Heart right ventricle (tissue), 16 donors: Measurements from ENCODE around the gene ASB10. TPM values are rescaled to one million over a fixed set of nuclear protein-coding genes. Genes with fewer than 3 reads are reported as not detected.

ENCODE experiments used
- ATAC-seq, 8 donors: fragments of 200-7000 bp; cut with Tn5 transposase; one replicate each; pipeline ENCODE4 v1.9.1; 2020; ENCODE audit warnings: mild to moderate bottlenecking in 8 of 8, moderate library complexity in 8 of 8, moderate number of reproducible peaks in 1 of 8
- DNase-seq, 2 donors: peaks; one replicate each; pipeline ENCODE4 v3.0.0-alpha.2; 2020
- H3K27ac ChIP-seq, 10 donors: fragments of 200-600 bp; sonication (generic) in 2 of 10; one replicate each; pipeline versions ENCODE4 v1.5.0 to v1.8.0; 2020 to 2022; ENCODE audit warnings: mild to moderate bottlenecking in 3 of 10
- H3K27me3 ChIP-seq, 7 donors: fragments of 200-600 bp; one replicate each; pipeline ENCODE4 v1.8.0; 2021 to 2022; ENCODE audit warnings: mild to moderate bottlenecking in 2 of 7
- H3K36me3 ChIP-seq, 9 donors: fragments of 200-600 bp; sonication (generic) in 1 of 9; one replicate each; pipeline versions ENCODE4 v1.5.0 to v1.8.0; 2020 to 2022; ENCODE audit warnings: mild to moderate bottlenecking in 2 of 9
- H3K4me1 ChIP-seq, 9 donors: fragments of 200-600 bp; sonication (generic) in 1 of 9; one replicate each; pipeline versions ENCODE4 v1.5.0 to v1.8.0; 2020 to 2022; ENCODE audit warnings: mild to moderate bottlenecking in 4 of 9
- H3K4me3 ChIP-seq, 10 donors: fragments of 200-600 bp; sonication (generic) in 2 of 10; one replicate each; pipeline versions ENCODE4 v1.5.0 to v1.8.0; 2020 to 2022; ENCODE audit warnings: mild to moderate bottlenecking in 7 of 10, moderate library complexity in 2 of 10
- H3K9me3 ChIP-seq, 11 donors: fragments of 200-600 bp in 10 of 11; sonication (generic) in 2 of 11; one replicate each; pipeline versions ENCODE4 v1.5.0 to v1.8.0; 2013 to 2022; ENCODE audit warnings: mild to moderate bottlenecking in 2 of 11, control low read depth in 1 of 11, moderate library complexity in 1 of 11
- CTCF ChIP-seq, 9 donors: fragments of 200-600 bp; sonication (generic) in 2 of 9; IDR thresholded peaks; one replicate each; pipeline versions ENCODE4 v1.5.0 to v1.8.0; 2021 to 2022; ENCODE audit warnings: antibody characterized with exemption in 9 of 9, mild to moderate bottlenecking in 5 of 9, moderate library complexity in 1 of 9
- WGBS, 2 donors: extraction: QIAGEN DNeasy Blood & Tissue Kit; methylation state at CpG; one replicate each; pipeline ENCODE4 v1.1.7; 2013; ENCODE audit warnings: inconsistent platforms in 1 of 2; 5-methylcytosine and 5-hydroxymethylcytosine counted together
- intact Hi-C, 10 donors: fragments of 100-400 bp; cut with DNase I; formaldehyde crosslinking; loops; one replicate each; pipeline versions ENCODE4 v1.11.1 to v1.14.2; 2022
- polyA plus RNA-seq, 2 donors: library from polyadenylated mRNA; stranded (reverse); fragments of 200-250 nt; gene quantifications; one replicate each; pipeline ENCODE4 v1.2.3, GENCODE V29; 2013
- total RNA-seq, 10 donors: library from RNA; stranded (reverse); fragmentation: NEBNext Ultra II Directional in 3 of 10; extraction: Animal tissue kit (Norgen Biotek cat#: 25700) in 3 of 10; gene quantifications; one replicate each; pipeline versions ENCODE4 v1.2.1 to v1.2.4, GENCODE V29; 2021 to 2023
- donor health status: Arrhythmogenic right ventricular cardiomyopathy.
- donor health status: ischemic (EF 13 %, LVEDD 7.1; RV severe dilation, severe dysfunction).
- donor health status: healthy with polysubstance abuse.
- donor health status: DM: no; HTN: yes; CAD: no.
- donor health status: DM: no; HTN: no; CAD: no.
- donor health status: ischemic (EF 25% LVEDD 6.9; RV normal size, moderate dysfunction).
- donor health status: ischemic (EF 25% LVEDD 5.7; RV mildly dilated, moderate dysfunction).
- donor health status: healthy.
- donor health status: DM: yes; HTN: yes; CAD: no.
- donor health status: Ischemic cardiomyopathy.
- donor health status: ischemic (EF 35%, LVEDD 5.7; RV mildly dilated, moderate dysfunction).
- donor health status: nonischemic (EF 11% LVEDD 7.7; RV severe dilation, severe dysfunction).
- donor health status: DM: yes; HTN: yes; CAD: no.
- donor health status: PGD.
- donor health status: ischemic (EF 29% LVEDD 5.4; RV normal size, mild dysfunction).
- donor health status: nonischemic (EF 23%, LVEDD 6.1; RV moderate dilation, normal function).

ASB10 gene
- total and polyA plus RNA-seq, 12 donors, result 7.2 to 63.4 (median 29.1) TPM

DNA sequence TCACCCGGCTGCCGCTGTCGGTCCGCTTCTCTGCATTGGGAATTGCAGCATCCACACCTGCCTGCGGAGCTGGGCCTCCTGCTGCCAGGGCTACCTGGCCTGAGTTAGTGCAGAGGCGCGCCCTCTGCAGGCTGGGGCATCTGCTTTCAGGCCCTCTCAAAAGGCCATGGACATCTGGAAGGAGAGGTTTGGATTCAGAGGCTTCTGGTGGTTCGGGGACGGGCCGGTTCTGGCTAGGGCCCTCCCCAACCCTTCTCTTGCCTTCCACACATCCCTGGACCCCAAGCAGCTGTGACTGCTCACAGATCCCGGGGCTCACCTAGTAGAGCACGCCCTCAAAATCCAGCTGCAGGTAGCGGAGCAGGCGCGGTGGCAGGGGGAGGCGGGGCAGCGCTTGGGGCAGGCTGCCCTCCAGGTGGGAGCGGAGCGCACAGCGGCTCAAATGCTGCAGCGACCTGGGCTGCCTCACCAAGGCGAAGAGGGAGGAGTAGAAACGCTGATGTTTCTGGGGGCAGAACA is 11.2 kb downstream of the ASB10 start:
- H3K4me1 ChIP-seq, result peaks cover 0 to 6% (median 0%) of the 10 kb centered on the region in 9 donors
- H3K36me3 ChIP-seq, result peaks cover 0 to 8% (median 0%) of the 10 kb centered on the region in 9 donors
- WGBS, 2 donors, result 72 to 83% methylated on average over 23 of the region's 23 CpGs
- no peak overlapping the region for H3K27ac ChIP-seq
- intact Hi-C loops, result loop anchor here in 2 of 10 donors (5.0 to 10.0 kb wide), 2 partner anchors 66 to 129 kb away; no protein-coding TSS in a partner anchor
- no peak for TF ChIP-seq CTCF (IDR thresholded peaks at IDR 0.05)
- H3K4me3 ChIP-seq, result no peak overlapping the region
- DNase-seq, result no peak
- ATAC-seq, result no peak
- H3K27me3 ChIP-seq, result peaks cover 0 to 47% (median 28%) of the 10 kb centered on the region in 7 donors
- H3K9me3 ChIP-seq, result no peaks in the 10 kb centered on the region

- Histone ChIP-seq H3K4me1 (peaks cover 0 to 10% (median 0%) of the 10 kb centered on the region in 9 donors), H3K36me3 (peaks cover 0 to 5% (median 0%) of the 10 kb centered on the region in 9 donors), H3K9me3 (no peaks in the 10 kb centered on the region), H3K27ac (no peak overlapping the region), H3K4me3 (no peak overlapping the region), H3K27me3 (peaks cover 0 to 51% (median 28%) of the 10 kb centered on the region in 7 donors)
- intact Hi-C loops, result loop anchor here in 2 of 10 donors (5.0 to 10.0 kb wide), 2 partner anchors 67 to 130 kb away; no protein-coding TSS in a partner anchor
- TF ChIP-seq CTCF (IDR thresholded peaks at IDR 0.05), result no peak
- 78 to 80% methylated on average over 16 of the region's 16 CpGs for WGBS, 2 donors
- DNase-seq (no peak), ATAC-seq (no peak)
Observed at GRCh38 chr7:151175047-151175792, 11.8 kb downstream of the ASB10 start.

- intact Hi-C loops, result loop anchor here in 8 of 10 donors (5.0 to 10.0 kb wide), 5 partner anchors 47 to 130 kb away; no protein-coding TSS in a partner anchor
- TF ChIP-seq CTCF (IDR thresholded peaks at IDR 0.05), result no peak
- no peaks in the 10 kb centered on the region for H3K36me3 ChIP-seq
- DNase-seq, result peak; percentile 37 to 56
- peaks cover 0 to 10% (median 0%) of the 10 kb centered on the region in 9 donors for H3K4me1 ChIP-seq
- ATAC-seq, result peak in 6 of 8 donors; percentile 25 to 53 (median 44)
- H3K4me3 ChIP-seq, result no peak overlapping the region
- 58 to 62% methylated on average over 72 to 77 of the region's 77 CpGs for WGBS, 2 donors
- no peak overlapping the region for H3K27ac ChIP-seq
- no peaks in the 10 kb centered on the region for H3K9me3 ChIP-seq
- H3K27me3 ChIP-seq, result peaks cover 0 to 59% (median 29%) of the 10 kb centered on the region in 7 donors
Observed at GRCh38 chr7:151174246-151175046, 12.6 kb downstream of the ASB10 start.
